Stimulated activated CD4-positive, alpha-beta T cell treated with anti-CD3 and anti-CD28 coated beads, Interleukin-1b, Interleukin-23, amount 100 ng/mL, for 48 hours (primary cell): Measurements from ENCODE around the gene ASB6.
"Not testable (repeated sequence)": the region's sequence is repeated elsewhere in the genome, so short reads cannot be mapped to it uniquely, and the experiment has no call there.

Source experiments
- DNase-seq: peaks from one replicate; pipeline ENCODE4 v3.0.0-alpha.2; 2020

Gene ASB6

GRCh38 chr9:129640871-129641749, 841 bp downstream of the ASB6 start:
- DNase-seq, result no peak

GRCh38 chr9:129640086-129640870, 1.7 kb downstream of the ASB6 start:
- DNase-seq, result no peak

- DNase-seq, result no peak
These were observed 2.2 kb downstream of the ASB6 start for GRCh38 chr9:129639756-129640085.

GRCh38 chr9:129639034-129639630, 2.8 kb downstream of the ASB6 start:
- no peak for DNase-seq

GRCh38 chr9:129637673-129638439, 4.1 kb downstream of the ASB6 start:
- no peak for DNase-seq

- DNase-seq, result no peak
These were observed 4.8 kb downstream of the ASB6 start for GRCh38 chr9:129637102-129637501.

GRCh38 chr9:129636343-129636742, 5.6 kb downstream of the ASB6 start:
- not testable (repeated sequence) for DNase-seq

- DNase-seq, result no peak
These were observed 6.6 kb downstream of the ASB6 start for GRCh38 chr9:129635099-129636065.

GRCh38 chr9:129633848-129634247, 8.1 kb downstream of the ASB6 start:
- no peak for DNase-seq

- DNase-seq, result no peak
These were observed 8.7 kb downstream of the ASB6 start for GRCh38 chr9:129633207-129633606.

GRCh38 chr9:129632460-129632859, 9.5 kb downstream of the ASB6 start:
- no peak for DNase-seq

- no peak for DNase-seq
These were observed 10.2 kb downstream of the ASB6 start for GRCh38 chr9:129631674-129632129.

- peak; percentile 25 for DNase-seq
These were observed 10.8 kb downstream of the ASB6 start for GRCh38 chr9:129630967-129631673.

- no peak for DNase-seq
These were observed 12.6 kb downstream of the ASB6 start for GRCh38 chr9:129629251-129629820.

GRCh38 chr9:129628709-129629108, 13.2 kb downstream of the ASB6 start:
- DNase-seq, result no peak

- no peak for DNase-seq
These were observed 14.2 kb downstream of the ASB6 start for GRCh38 chr9:129627556-129628440.

GRCh38 chr9:129626625-129627284, 15.2 kb downstream of the ASB6 start:
- peak; percentile 31 for DNase-seq

- peak; percentile 90 for DNase-seq
These were observed 15.8 kb downstream of the ASB6 start, which contains the start of gene NTMT1 for GRCh38 chr9:129626079-129626624. Gene NTMT1, plus strand, starts transcription at chr9:129626163. Its CDS starts 6,541 bp downstream, at chr9:129632704.
